ENCODE measurements around the gene PSMF1. TPM values are rescaled to one million over a fixed set of nuclear protein-coding genes. Genes with fewer than 3 reads are reported as not detected.

Gene PSMF1
- total RNA-seq, 1 donor from 2014 or later = 46.8 TPM

GRCh38 chr20:1154226-1154625 lies 35.8 kb downstream of the PSMF1 start:
- H3K9me3 ChIP-seq = no peaks in the 10 kb centered on the region
- H3K4me1 ChIP-seq = no peaks in the 10 kb centered on the region
- TF ChIP-seq CTCF (IDR thresholded peaks at IDR 0.05) = no peak
- intact Hi-C loops (cut with DNase I) = no loop called here
- H3K27me3 ChIP-seq = no peaks in the 10 kb centered on the region
- no peak overlapping the region for H3K4me3 ChIP-seq
- DNase-seq (ENCODE audit: low spot score in 2 of 2) = no peak
- H3K36me3 ChIP-seq = peaks cover 20 to 31% of the 10 kb centered on the region in 2 donors
- H3K27ac ChIP-seq = no peak overlapping the region

GRCh38 chr20:1154691-1155090 lies 36.3 kb downstream of the PSMF1 start:
- no peak for DNase-seq (ENCODE audit: low spot score in 2 of 2)
- peaks cover 24 to 36% of the 10 kb centered on the region in 2 donors for H3K36me3 ChIP-seq
- intact Hi-C loops (cut with DNase I) = no loop called here

GRCh38 chr20:1155342-1155741 lies 36.9 kb downstream of the PSMF1 start:
- Histone ChIP-seq H3K4me3 (no peak overlapping the region), H3K4me1 (no peaks in the 10 kb centered on the region), H3K36me3 (peaks cover 28 to 39% of the 10 kb centered on the region in 2 donors), H3K27me3 (no peaks in the 10 kb centered on the region), H3K27ac (no peak overlapping the region), H3K9me3 (no peaks in the 10 kb centered on the region)
- intact Hi-C loops (cut with DNase I) = no loop called here
- TF ChIP-seq CTCF (IDR thresholded peaks at IDR 0.05) = no peak
- DNase-seq (ENCODE audit: low spot score in 2 of 2) = no peak

More at GRCh38 chr20:1154691-1155090, 36.3 kb downstream of the PSMF1 start:
- TF ChIP-seq CTCF (IDR thresholded peaks at IDR 0.05) = no peak
- H3K27me3 ChIP-seq = no peaks in the 10 kb centered on the region
- no peak overlapping the region for H3K27ac ChIP-seq
- H3K9me3 ChIP-seq = no peaks in the 10 kb centered on the region
- H3K4me1 ChIP-seq = no peaks in the 10 kb centered on the region
- no peak overlapping the region for H3K4me3 ChIP-seq

- peaks cover 47 to 59% of the 10 kb centered on the region in 2 donors for H3K36me3 ChIP-seq
- no peak for DNase-seq (ENCODE audit: low spot score in 2 of 2)
- TF ChIP-seq CTCF (IDR thresholded peaks at IDR 0.05) = no peak
Observed at GRCh38 chr20:1160496-1160895, 42.1 kb downstream of the PSMF1 start.

GRCh38 chr20:1160991-1161390 lies 42.6 kb downstream of the PSMF1 start:
- no peak overlapping the region for H3K27ac ChIP-seq
- intact Hi-C loops (cut with DNase I) = no loop called here
- TF ChIP-seq CTCF (IDR thresholded peaks at IDR 0.05) = no peak
- H3K9me3 ChIP-seq = no peaks in the 10 kb centered on the region
- DNase-seq (ENCODE audit: low spot score in 2 of 2) = no peak
- no peaks in the 10 kb centered on the region for H3K27me3 ChIP-seq
- no peak overlapping the region for H3K4me3 ChIP-seq
- H3K36me3 ChIP-seq = peaks cover 51 to 59% of the 10 kb centered on the region in 2 donors
- H3K4me1 ChIP-seq = no peaks in the 10 kb centered on the region

More at GRCh38 chr20:1160496-1160895, 42.1 kb downstream of the PSMF1 start:
- Histone ChIP-seq H3K4me1 (no peaks in the 10 kb centered on the region), H3K27me3 (no peaks in the 10 kb centered on the region), H3K4me3 (no peak overlapping the region), H3K27ac (no peak overlapping the region), H3K9me3 (no peaks in the 10 kb centered on the region)
- intact Hi-C loops (cut with DNase I) = no loop called here

- intact Hi-C loops (cut with DNase I) = no loop called here
- TF ChIP-seq CTCF (IDR thresholded peaks at IDR 0.05) = no peak
- Histone ChIP-seq H3K4me3 (no peak overlapping the region), H3K4me1 (no peaks in the 10 kb centered on the region), H3K36me3 (peaks cover 67 to 71% of the 10 kb centered on the region in 2 donors), H3K9me3 (no peaks in the 10 kb centered on the region), H3K27me3 (no peaks in the 10 kb centered on the region), H3K27ac (no peak overlapping the region)
- no peak for DNase-seq (ENCODE audit: low spot score in 2 of 2)
Observed at GRCh38 chr20:1163105-1163504, 44.7 kb downstream of the PSMF1 start.
